SK-N-SH (cell line): ENCODE measurements around the gene WNT3. TPM values are rescaled to one million over a fixed set of nuclear protein-coding genes. Genes with fewer than 3 reads are reported as not detected.

Experiments
- CTCF ChIA-PET: fragments of 300-600, 350-600 bp; formaldehyde crosslinking; extraction: SDS; loops from one replicate; lab custom pipeline; 2021; lab: Yijun Ruan, JAX
- POLR2A ChIA-PET: fragments of 350-600 bp; sonication (Branson Sonifier 250); formaldehyde crosslinking; extraction: SDS; loops from one replicate; lab custom pipeline; 2020; ENCODE audit warnings: antibody characterized with exemption, inconsistent platforms; lab: Yijun Ruan, JAX
- DNase-seq: peaks from one replicate; pipeline ENCODE4 v3.0.0; 2012
- H2AFZ ChIP-seq: fragments of 200-600 bp; sonication (generic); 2 replicates; pipeline ENCODE4 v1.8.1; 2016; ENCODE audit warnings: antibody characterized with exemption, mild to moderate bottlenecking, low read depth
- H3F3A ChIP-seq: fragments of 200-600 bp; sonication (generic); replicated peaks from 2 replicates; pipeline ENCODE3; 2016; ENCODE audit warnings: antibody characterized with exemption, mild to moderate bottlenecking; ENCODE audit not compliant: insufficient read depth
- H3K27ac ChIP-seq, 2 experiments: fragments of 200-500 bp in 1 of 2; fragments of 200-600 bp in 1 of 2; sonication (Bioruptor generic) in 1 of 2; sonication (generic), shearing (Covaris generic) in 1 of 2; 2 replicates each; pipeline versions ENCODE4 v1.5.1 to v1.6.1; 2014 to 2016; ENCODE audit warnings: low read depth in 2 of 2, inconsistent platforms in 1 of 2, low read length in 1 of 2, mild to moderate bottlenecking in 1 of 2, mixed read lengths in 1 of 2
- H3K27me3 ChIP-seq: fragments of 200-600 bp; sonication (generic), shearing (Covaris generic); 2 replicates; pipeline ENCODE4 v1.6.1; 2016; ENCODE audit warnings: mixed run types; ENCODE audit not compliant: insufficient read depth
- H3K36me3 ChIP-seq, 2 experiments: fragments of 200-500 bp in 1 of 2; fragments of 200-600 bp in 1 of 2; sonication (Bioruptor generic) in 1 of 2; sonication (generic) in 1 of 2; replicated peaks in 1 of 2; 2 replicates each; pipeline versions ENCODE3 to v1.5.1; 2014 to 2016; ENCODE audit warnings: low read length in 1 of 2, mild to moderate bottlenecking in 1 of 2; ENCODE audit not compliant: insufficient read depth in 2 of 2, control insufficient read depth in 1 of 2
- H3K4me1 ChIP-seq, 2 experiments: fragments of 200-500 bp in 1 of 2; fragments of 200-600 bp in 1 of 2; sonication (Bioruptor generic) in 1 of 2; sonication (generic), shearing (Covaris generic) in 1 of 2; 2 replicates each; pipeline versions ENCODE4 v1.5.1 to v1.6.1; 2014 to 2016; ENCODE audit warnings: low read depth in 1 of 2, low read length in 1 of 2, mixed run types in 1 of 2; ENCODE audit not compliant: insufficient read depth in 2 of 2, control insufficient read depth in 1 of 2
- H3K4me2 ChIP-seq: fragments of 200-600 bp; sonication (generic), shearing (Covaris generic); 2 replicates; pipeline ENCODE4 v1.6.1; 2017; ENCODE audit warnings: mixed run types
- H3K4me3 ChIP-seq, 2 experiments: fragments of 200-500 bp in 1 of 2; fragments of 200-600 bp in 1 of 2; sonication (Bioruptor generic) in 1 of 2; sonication (generic), shearing (Covaris generic) in 1 of 2; 2 replicates each; pipeline versions ENCODE4 v1.5.1 to v1.8.1; 2014 to 2016; ENCODE audit warnings: low read depth in 2 of 2, inconsistent platforms in 1 of 2, low read length in 1 of 2, mild to moderate bottlenecking in 1 of 2, mixed read lengths in 1 of 2, moderate library complexity in 1 of 2
- H3K79me2 ChIP-seq: fragments of 200-600 bp; sonication (generic); 2 replicates; pipeline ENCODE4 v1.8.1; 2017; ENCODE audit warnings: mild to moderate bottlenecking; ENCODE audit not compliant: insufficient read depth
- H3K9ac ChIP-seq: fragments of 200-600 bp; sonication (generic); 2 replicates; pipeline ENCODE4 v1.6.1; 2017; ENCODE audit warnings: mixed run types
- H3K9me2 ChIP-seq: fragments of 200-600 bp; sonication (generic); 2 replicates; pipeline ENCODE4 v1.6.1; 2017; ENCODE audit warnings: mixed run types
- H3K9me3 ChIP-seq: fragments of 200-600 bp; sonication (generic); 2 replicates; pipeline ENCODE4 v1.6.1; 2017; ENCODE audit warnings: mixed run types, mild to moderate bottlenecking, moderate library complexity
- H4K20me1 ChIP-seq: fragments of 200-600 bp; sonication (generic); 2 replicates; pipeline ENCODE4 v1.6.1; 2017; ENCODE audit warnings: mild to moderate bottlenecking, mixed run types; ENCODE audit not compliant: insufficient read depth
- CHD2 ChIP-seq: fragments of 150-350 bp; IDR thresholded peaks from 2 replicates; pipeline ENCODE4 v1.6.1; 2018; ENCODE audit warnings: low read length; ENCODE audit not compliant: partially characterized antibody
- CTCF ChIP-seq: fragments of 200-600 bp; sonication (generic); IDR thresholded peaks from 2 replicates; pipeline ENCODE4 v1.6.1; 2017; ENCODE audit warnings: antibody characterized with exemption, mild to moderate bottlenecking, moderate library complexity
- EP300 ChIP-seq, 2 experiments: IDR thresholded peaks; 2 replicates each; pipeline versions ENCODE4 v1.4.0 to v1.6.1; 2012; ENCODE audit warnings: borderline replicate concordance in 1 of 2, low read depth in 1 of 2, low read length in 1 of 2
- EZH2phosphoT487 ChIP-seq: fragments of 200-600 bp; sonication (generic); IDR thresholded peaks from 2 replicates; pipeline ENCODE4 v1.6.1; 2017; ENCODE audit warnings: low read depth, mixed run types, mild to moderate bottlenecking, antibody characterized with exemption, moderate library complexity, borderline replicate concordance
- FOSL2 ChIP-seq: IDR thresholded peaks from 2 replicates; pipeline ENCODE4 v1.4.0; 2012; ENCODE audit warnings: low read depth, mild to moderate bottlenecking, moderate library complexity, borderline replicate concordance
- FOXJ3 ChIP-seq: sonication (generic); formaldehyde crosslinking; IDR thresholded peaks from 2 replicates; pipeline ENCODE4 v1.5.1; 2020; ENCODE audit warnings: mild to moderate bottlenecking, missing genetic modification reagents
- FOXM1 ChIP-seq: IDR thresholded peaks from 2 replicates; pipeline ENCODE4 v1.4.0; 2012; ENCODE audit warnings: low read depth, mild to moderate bottlenecking
- GABPA ChIP-seq: IDR thresholded peaks from 2 replicates; pipeline ENCODE4 v1.4.0; 2012; ENCODE audit warnings: low read depth, mild to moderate bottlenecking
- GATA2 ChIP-seq: sonication (generic); formaldehyde crosslinking; IDR thresholded peaks from 2 replicates; pipeline ENCODE4 v1.5.0; 2020; ENCODE audit warnings: mild to moderate bottlenecking, missing genetic modification reagents
- MEF2A ChIP-seq: IDR thresholded peaks from 2 replicates; pipeline ENCODE4 v1.4.0; 2012; ENCODE audit warnings: low read depth, borderline replicate concordance
- MXI1 ChIP-seq: IDR thresholded peaks from 2 replicates; pipeline ENCODE4 v1.6.1; 2012; ENCODE audit warnings: mild to moderate bottlenecking, low read depth, low read length, improper control_type of control experiment
- NFIC ChIP-seq: IDR thresholded peaks from 2 replicates; pipeline ENCODE4 v1.4.0; 2012; ENCODE audit warnings: borderline replicate concordance
- NRF1 ChIP-seq: IDR thresholded peaks from 2 replicates; pipeline ENCODE4 v1.6.1; 2012; ENCODE audit warnings: low read depth, mild to moderate bottlenecking, low read length
- POLR2AphosphoS5 ChIP-seq: IDR thresholded peaks from 2 replicates; pipeline ENCODE4 v1.6.1; 2012; ENCODE audit warnings: low read depth, low read length
- RCOR1 ChIP-seq: fragments of 150-350 bp; IDR thresholded peaks from 2 replicates; pipeline ENCODE4 v1.6.1; 2017; ENCODE audit warnings: antibody characterized with exemption, low read length
- REST ChIP-seq: IDR thresholded peaks from 2 replicates; pipeline ENCODE4 v1.6.1; 2012; ENCODE audit warnings: mild to moderate bottlenecking, low read depth, low read length, moderate library complexity
- RFX5 ChIP-seq: IDR thresholded peaks from 2 replicates; pipeline ENCODE4 v1.6.1; 2012; ENCODE audit warnings: mild to moderate bottlenecking, improper control_type of control experiment, low read length
- RXRA ChIP-seq: IDR thresholded peaks from 2 replicates; pipeline ENCODE4 v1.4.0; 2012; ENCODE audit warnings: low read depth, mild to moderate bottlenecking, borderline replicate concordance
- TAF1 ChIP-seq: IDR thresholded peaks from 2 replicates; pipeline ENCODE4 v1.6.1; 2012; ENCODE audit warnings: low read depth, mild to moderate bottlenecking, low read length, moderate library complexity, borderline replicate concordance
- TCF12 ChIP-seq: IDR thresholded peaks from 2 replicates; pipeline ENCODE4 v1.4.0; 2012
- USF1 ChIP-seq: IDR thresholded peaks from 2 replicates; pipeline ENCODE4 v1.4.0; 2012; ENCODE audit warnings: low read depth, borderline replicate concordance
- YY1 ChIP-seq: IDR thresholded peaks from 2 replicates; pipeline ENCODE4 v1.4.0; 2012; ENCODE audit warnings: low read depth, mild to moderate bottlenecking
- WGBS: methylation state at CpG from one replicate; pipeline ENCODE4 v1.1.6; 2017; ENCODE audit warnings: low lambda C conversion rate; 5-methylcytosine and 5-hydroxymethylcytosine counted together
- polyA plus RNA-seq, 3 experiments: library from polyadenylated mRNA; depleted of rRNA; stranded (reverse); fragments of >200 nt; gene quantifications; 2 replicates each; pipeline ENCODE4 v1.2.3, GENCODE V29; 2012

Gene WNT3
- polyA plus RNA-seq, 1 of the 3 experiments (the other 2 are of a cell fraction): 5.3 TPM

DNA sequence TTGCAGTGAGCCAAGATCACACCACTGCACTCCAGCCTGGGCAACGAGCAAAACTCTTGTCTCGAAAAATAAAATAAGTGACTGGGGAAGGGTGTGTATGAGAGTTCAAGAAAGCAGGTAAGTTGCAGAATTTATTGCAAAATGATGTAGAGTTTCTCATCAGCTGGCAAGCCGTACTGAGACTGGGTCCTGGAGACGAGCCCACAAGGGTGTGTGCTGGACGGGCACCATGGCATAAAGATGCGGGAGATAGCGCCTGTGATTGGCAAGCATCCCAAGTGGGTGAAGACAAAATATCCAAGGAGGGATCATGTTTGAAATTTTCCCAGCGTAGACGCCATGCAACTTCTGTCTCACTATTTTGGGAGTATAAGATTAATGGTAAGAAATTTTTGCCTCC lies 59.4 kb downstream of the WNT3 start:
- peaks cover 0 to 7% of the 10 kb centered on the region in 2 experiments; a peak in 2 of 4 replicates for H3K4me1 ChIP-seq
- 89% methylated on average over 9 of the region's 9 CpGs for WGBS

DNA sequence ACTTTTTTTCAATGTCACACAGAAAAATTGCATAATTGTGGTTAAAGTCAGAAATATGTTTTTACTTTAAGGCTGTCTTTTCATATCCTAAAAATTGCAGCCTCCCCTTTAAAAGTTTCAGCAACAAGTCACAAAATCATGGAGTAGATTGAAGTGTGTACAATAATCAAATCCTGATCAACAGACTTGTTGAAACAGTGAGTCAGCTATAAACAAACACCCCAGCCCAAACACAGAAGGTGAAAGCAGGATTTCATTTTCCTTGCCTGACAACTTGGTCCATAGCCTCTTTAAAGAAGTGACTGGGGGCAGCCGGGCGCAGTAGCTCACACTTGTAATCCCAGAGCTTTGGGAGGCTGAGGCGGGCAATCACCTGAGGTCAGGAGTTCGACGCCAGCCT lies 59.9 kb downstream of the WNT3 start:
- Histone ChIP-seq H3K9me2 (no peaks in the 10 kb centered on the region), H3F3A (peaks cover under 1% of the 10 kb centered on the region), H3K9me3 (no peaks in the 10 kb centered on the region), H3K27me3 (no peaks in the 10 kb centered on the region), H4K20me1 (no peaks in the 10 kb centered on the region), H3K4me2 (no peak overlapping the region), H3K79me2 (no peaks in the 10 kb centered on the region), H2AFZ (no peak overlapping the region), H3K4me3 (no peak overlapping the region), H3K27ac (no peak overlapping the region), H3K4me1 (peaks cover 0 to 2% of the 10 kb centered on the region in 2 experiments; a peak in 1 of 4 replicates), H3K36me3 (peaks cover 9 to 31% of the 10 kb centered on the region in 2 experiments), H3K9ac (no peak overlapping the region)
- ChIA-PET CTCF (interaction anchor here (1.1 to 1.9 kb wide), 2 partner anchors 13 to 83 kb away, joined by 3 to 8 read pairs; no protein-coding TSS in a partner anchor), POLR2A (no interaction called here)
- DNase-seq: no peak
- 94% methylated on average over 5 of the region's 5 CpGs for WGBS
- TF ChIP-seq TCF12: no peak
- no peak for TF ChIP-seq NRF1
- TF ChIP-seq MEF2A: no peak
- TF ChIP-seq MXI1: no peak
- no peak for TF ChIP-seq USF1
- no peak for TF ChIP-seq CHD2
- TF ChIP-seq GABPA: no peak
- no peak for TF ChIP-seq FOXJ3 (CRISPR knock-in tag)
- no peak for TF ChIP-seq POLR2AphosphoS5
- no peak for TF ChIP-seq FOSL2
- no peak for TF ChIP-seq NFIC
- TF ChIP-seq EZH2phosphoT487: no peak
- TF ChIP-seq RCOR1: no peak
- TF ChIP-seq REST: no peak
- TF ChIP-seq YY1: no peak
- no peak for TF ChIP-seq CTCF
- TF ChIP-seq GATA2 (CRISPR knock-in tag): no peak
- TF ChIP-seq RFX5: no peak
- no peak for TF ChIP-seq EP300 (IDR thresholded peaks at IDR 0.05; ENCODE audit: borderline replicate concordance in 1 of 2, low read depth in 1 of 2, low read length in 1 of 2)

More for the DNA sequence above, 59.4 kb downstream of the WNT3 start:
- CTCF ChIA-PET: interaction anchor here (1.1 to 1.9 kb wide), 2 partner anchors 77 to 83 kb away, joined by 5 to 8 read pairs; no protein-coding TSS in a partner anchor
- H2AFZ ChIP-seq: no peak overlapping the region
- H3K9me3 ChIP-seq: no peaks in the 10 kb centered on the region
- H3K36me3 ChIP-seq: peaks cover 8 to 26% of the 10 kb centered on the region in 2 experiments
- POLR2A ChIA-PET: no interaction called here
- no peak for TF ChIP-seq GATA2 (CRISPR knock-in tag)
- no peak for TF ChIP-seq YY1
- TF ChIP-seq TAF1: no peak
- no peak for TF ChIP-seq USF1
- TF ChIP-seq FOXM1: no peak
- TF ChIP-seq RXRA: no peak
- TF ChIP-seq, all 33 proteins: peak for 0
- DNase-seq: no peak
- no peak overlapping the region for H3K27ac ChIP-seq
- no peak overlapping the region for H3K9ac ChIP-seq
- H3K4me2 ChIP-seq: no peak overlapping the region
- no peak overlapping the region for H3K4me3 ChIP-seq
- no peaks in the 10 kb centered on the region for H3K9me2 ChIP-seq
- H3K79me2 ChIP-seq: no peaks in the 10 kb centered on the region
- no peaks in the 10 kb centered on the region for H4K20me1 ChIP-seq
- no peaks in the 10 kb centered on the region for H3K27me3 ChIP-seq
- H3F3A ChIP-seq: peaks cover 3% of the 10 kb centered on the region
